Vagina (tissue), 2 donors: Measurements from ENCODE around the gene NDUFA7.
A peak's percentile ranks its signal among the peaks of the same experiment; 100 is the strongest.

ENCODE experiments used
- POLR2A ChIP-seq, 2 donors: fragments of 450-650 bp; IDR thresholded peaks; one replicate each; pipeline ENCODE4 v1.6.1; 2017; ENCODE audit warnings: antibody characterized with exemption in 2 of 2, mild to moderate bottlenecking in 2 of 2, moderate library complexity in 2 of 2
- POLR2AphosphoS5 ChIP-seq, 2 donors: sonication (generic); formaldehyde crosslinking; IDR thresholded peaks; one replicate each; pipeline ENCODE4 v1.9.0; 2017; ENCODE audit warnings: antibody characterized with exemption in 2 of 2, mild to moderate bottlenecking in 2 of 2, low read depth in 1 of 2; ENCODE audit not compliant: insufficient read depth in 1 of 2
- TF ChIP-seq, protein P1 (sequence below), 3 experiments: fragments of 450-650 bp in 2 of 3; fragments of 200-600 bp in 1 of 3; sonication (generic) in 1 of 3; IDR thresholded peaks; one replicate each; pipeline ENCODE4 v1.5.1; 2017 to 2019; ENCODE audit warnings: antibody characterized with exemption in 3 of 3, mild to moderate bottlenecking in 2 of 3, moderate library complexity in 2 of 3

DNA sequence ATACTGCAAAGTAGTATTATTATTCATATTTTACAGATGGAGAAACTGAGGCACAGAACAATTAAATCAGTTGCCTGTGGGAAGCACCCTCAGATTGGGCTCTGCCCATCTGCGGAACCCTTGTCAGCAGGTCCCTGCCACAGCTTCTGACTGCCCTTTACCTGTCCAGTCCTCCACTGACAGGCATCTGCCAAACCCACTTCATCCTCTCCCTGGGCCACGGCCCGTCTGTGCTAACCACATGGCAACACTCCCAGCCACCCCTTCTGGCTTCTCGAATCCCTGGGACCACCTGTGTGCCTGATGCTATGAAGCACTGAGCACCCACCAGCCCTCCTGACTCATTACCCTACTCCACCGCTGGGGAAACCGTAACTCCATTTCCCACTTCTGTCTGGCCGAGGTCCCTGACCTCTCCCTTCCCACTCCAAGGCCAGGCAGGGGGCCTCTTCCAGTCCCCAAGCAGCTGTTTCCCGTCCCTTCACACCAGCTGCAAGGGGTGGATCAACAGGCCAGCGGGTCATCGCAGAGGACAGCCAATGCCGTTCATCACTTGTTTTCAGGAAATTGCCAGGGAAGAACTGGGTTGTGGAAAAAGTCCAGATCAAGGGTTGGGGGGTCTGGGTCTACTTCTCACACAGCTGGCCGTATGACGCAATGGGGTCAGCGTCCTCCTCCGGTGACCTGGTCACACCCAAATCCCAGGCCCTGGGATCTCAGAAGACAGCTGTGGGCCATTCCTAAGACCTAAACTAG lies 19.3 kb upstream of the NDUFA7 start:
- TF ChIP-seq, protein P1, sequence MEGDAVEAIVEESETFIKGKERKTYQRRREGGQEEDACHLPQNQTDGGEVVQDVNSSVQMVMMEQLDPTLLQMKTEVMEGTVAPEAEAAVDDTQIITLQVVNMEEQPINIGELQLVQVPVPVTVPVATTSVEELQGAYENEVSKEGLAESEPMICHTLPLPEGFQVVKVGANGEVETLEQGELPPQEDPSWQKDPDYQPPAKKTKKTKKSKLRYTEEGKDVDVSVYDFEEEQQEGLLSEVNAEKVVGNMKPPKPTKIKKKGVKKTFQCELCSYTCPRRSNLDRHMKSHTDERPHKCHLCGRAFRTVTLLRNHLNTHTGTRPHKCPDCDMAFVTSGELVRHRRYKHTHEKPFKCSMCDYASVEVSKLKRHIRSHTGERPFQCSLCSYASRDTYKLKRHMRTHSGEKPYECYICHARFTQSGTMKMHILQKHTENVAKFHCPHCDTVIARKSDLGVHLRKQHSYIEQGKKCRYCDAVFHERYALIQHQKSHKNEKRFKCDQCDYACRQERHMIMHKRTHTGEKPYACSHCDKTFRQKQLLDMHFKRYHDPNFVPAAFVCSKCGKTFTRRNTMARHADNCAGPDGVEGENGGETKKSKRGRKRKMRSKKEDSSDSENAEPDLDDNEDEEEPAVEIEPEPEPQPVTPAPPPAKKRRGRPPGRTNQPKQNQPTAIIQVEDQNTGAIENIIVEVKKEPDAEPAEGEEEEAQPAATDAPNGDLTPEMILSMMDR (IDR thresholded peaks at IDR 0.05) = no peak
- TF ChIP-seq POLR2AphosphoS5 (IDR thresholded peaks at IDR 0.05; ENCODE audit: insufficient read depth in 1 of 2, low read depth in 1 of 2) (peak; percentile 44 to 78), POLR2A (IDR thresholded peaks at IDR 0.05) (no peak)
